ENCODE results near the gene PPP1R1A. TPM values are rescaled to one million over a fixed set of nuclear protein-coding genes. Genes with fewer than 3 reads are reported as not detected.

Gene PPP1R1A
- total and polyA plus RNA-seq, 9 of the 15 experiments (the other 6 are each of a cell fraction or from before 2014, with no cell fraction given) = not detected

GRCh38 chr12:54612225-54612750 is 23.8 kb upstream of the PPP1R1A start:
- Histone ChIP-seq H3K27me3 (ENCODE audit: control insufficient read depth in 2 of 2, insufficient read depth in 2 of 2, low read length in 2 of 2) (peaks cover 0 to 44% of the 10 kb centered on the region in 2 experiments; a peak in 2 of 5 replicates), H3K9ac (ENCODE audit: insufficient read depth in 1 of 2, low read depth in 2 of 2, low read length in 2 of 2) (no peak overlapping the region), H3K4me1 (replicated peaks in 1 of 2; ENCODE audit: control insufficient read depth in 2 of 2, insufficient read depth in 2 of 2, low read length in 2 of 2) (no peaks in the 10 kb centered on the region), H3K9me1 (ENCODE audit: control insufficient read depth, insufficient read depth, low read length) (no peaks in the 10 kb centered on the region), H3K36me3 (ENCODE audit: control insufficient read depth, insufficient read depth, low read length) (no peaks in the 10 kb centered on the region), H3K4me3 (no peak overlapping the region), H3K79me2 (ENCODE audit: control insufficient read depth, insufficient read depth, low read length) (no peaks in the 10 kb centered on the region), H4K20me1 (replicated peaks; ENCODE audit: control insufficient read depth, insufficient read depth, low read length) (no peaks in the 10 kb centered on the region), H3K27ac (ENCODE audit: extremely low read depth, low read depth, low read length) (no peak overlapping the region), H3K9me3 (replicated peaks; ENCODE audit: control insufficient read depth, insufficient read depth, low read depth, low read length) (no peaks in the 10 kb centered on the region), H2AFZ (ENCODE audit: low read depth, low read length) (no peak overlapping the region), H3K4me2 (ENCODE audit: insufficient read depth, low read length) (no peak overlapping the region)
- POLR2A ChIA-PET = no interaction called here
- no peak for FAIRE-seq
- no peak for DNase-seq (ENCODE audit: extremely low read depth in 1 of 4, low spot score in 3 of 4)
- CTCF ChIA-PET (ENCODE audit: low intra/inter-chr PET ratio) = no interaction called here
- intact Hi-C loops (cut with micrococcal nuclease) = no loop called here
- in situ Hi-C loops (cut with MboI) = no loop called here
- WGBS (ENCODE audit: insufficient coverage, low coverage, missing lambda C conversion rate) = 0% methylated on average over 1 of the region's 1 CpG
- BruUV-seq (replicated peaks) = no TSS peak
- ATAC-seq = no peak
- TF ChIP-seq MLX (CRISPR knock-in tag; conservative IDR thresholded peaks at IDR 0.05) = no peak
- no peak for TF ChIP-seq SAP30 (IDR thresholded peaks at IDR 0.05; ENCODE audit: borderline replicate concordance, insufficient read depth, low read depth, low read length, poor library complexity, severe bottlenecking)
- no peak for TF ChIP-seq ARNT (IDR thresholded peaks at IDR 0.05)
- no peak for TF ChIP-seq ZHX1 (conservative IDR thresholded peaks at IDR 0.05; ENCODE audit: low read length)
- no peak for TF ChIP-seq TFE3 (CRISPR knock-in tag; IDR thresholded peaks at IDR 0.05)
- TF ChIP-seq ARID4B (CRISPR knock-in tag; IDR thresholded peaks at IDR 0.05) = no peak
- TF ChIP-seq ARID3B (CRISPR knock-in tag; IDR thresholded peaks at IDR 0.05; ENCODE audit: borderline replicate concordance) = no peak
